HG02588 (cell line): ENCODE measurements around the gene CLASP2.
"Not testable (repeated sequence)": the region's sequence is repeated elsewhere in the genome, so short reads cannot be mapped to it uniquely, and the experiment has no call there.

ENCODE experiments used
- ATAC-seq: cut with Tn5 transposase; IDR thresholded peaks from one replicate; pipeline ENCODE4 v1.9.1; 2021; ENCODE audit warnings: mild to moderate bottlenecking, moderate library complexity; ENCODE audit not compliant: unreplicated experiment

The CLASP2 gene

DNA sequence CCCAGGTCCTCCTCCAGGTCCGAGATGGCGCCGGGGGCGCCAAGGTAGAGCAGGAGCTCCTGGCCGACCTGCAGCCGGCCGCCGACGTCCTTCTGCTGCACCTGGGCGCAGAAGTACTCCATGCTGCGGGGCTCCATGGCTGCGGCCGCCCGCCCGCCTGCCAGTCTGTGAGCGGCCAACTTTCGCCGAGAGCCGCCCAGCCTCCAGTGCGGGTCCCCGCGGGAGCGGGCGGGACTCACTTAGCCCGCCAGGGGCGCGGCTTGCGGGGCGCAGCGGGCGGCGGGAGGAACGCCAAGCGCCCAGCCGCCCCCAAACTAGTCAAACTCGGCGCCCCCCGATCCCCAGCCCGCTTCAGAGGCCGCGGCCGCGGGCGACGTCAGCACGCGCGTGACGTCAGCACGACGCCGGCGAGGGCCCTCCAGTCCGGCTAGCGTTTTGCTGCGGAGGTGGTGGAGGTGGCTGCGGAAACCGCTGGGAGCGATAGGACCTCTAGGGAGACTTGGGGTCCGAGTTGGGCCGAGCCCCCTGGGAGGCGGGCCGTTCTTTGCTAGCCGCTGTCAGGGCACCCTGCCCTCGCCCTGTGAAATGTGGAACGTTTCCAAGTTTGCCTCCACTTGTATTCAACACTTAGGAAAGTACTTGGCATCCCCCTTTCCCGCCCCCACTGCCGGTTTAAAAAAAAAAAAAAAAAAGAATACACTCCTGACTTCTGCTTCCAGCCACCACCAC is at the start of gene CLASP2:
Gene CLASP2, minus strand, starts transcription at position 389 of the 729 bp plus-strand sequence. Its CDS starts 252 bp downstream, at position 137.
- peak; percentile 97 for ATAC-seq

DNA sequence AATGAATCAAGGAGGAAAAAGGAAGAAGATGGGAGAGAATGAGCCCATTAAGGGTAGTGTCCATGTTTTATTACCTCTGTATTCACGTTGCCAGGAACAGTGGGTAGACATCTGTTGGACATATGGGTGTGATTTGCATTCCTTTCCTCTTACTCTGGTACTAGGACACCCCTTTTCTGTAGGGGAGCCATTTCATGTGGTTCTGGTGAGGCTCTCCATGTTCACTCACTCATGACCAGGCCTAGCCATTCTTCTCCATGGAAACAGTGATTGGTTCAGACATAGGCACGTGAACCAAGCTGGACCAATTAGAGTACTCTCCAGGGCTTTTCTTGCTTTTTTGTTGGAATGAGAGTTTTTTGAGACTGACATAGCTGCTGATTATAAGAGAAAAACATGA is 40.8 kb upstream of the CLASP2 start:
- no peak for ATAC-seq

DNA sequence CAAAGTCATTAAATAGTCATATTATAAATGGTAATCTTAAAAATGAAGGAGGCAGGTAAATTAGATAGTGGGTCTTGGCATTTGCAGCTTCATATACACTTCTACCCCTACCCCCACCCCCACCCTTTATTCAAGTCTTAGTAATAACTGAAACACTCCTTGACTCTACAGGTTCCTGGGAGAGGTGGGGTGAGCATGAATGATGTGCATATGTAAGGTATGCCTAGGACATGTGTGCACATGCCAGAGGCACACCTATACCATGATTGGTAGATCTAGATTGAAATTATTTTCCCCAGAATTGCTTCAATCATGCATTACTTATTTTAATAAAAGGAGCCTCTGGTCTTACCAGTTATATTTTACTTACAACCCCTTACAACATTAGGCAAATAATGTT is 40.2 kb upstream of the CLASP2 start:
- ATAC-seq, result no peak

DNA sequence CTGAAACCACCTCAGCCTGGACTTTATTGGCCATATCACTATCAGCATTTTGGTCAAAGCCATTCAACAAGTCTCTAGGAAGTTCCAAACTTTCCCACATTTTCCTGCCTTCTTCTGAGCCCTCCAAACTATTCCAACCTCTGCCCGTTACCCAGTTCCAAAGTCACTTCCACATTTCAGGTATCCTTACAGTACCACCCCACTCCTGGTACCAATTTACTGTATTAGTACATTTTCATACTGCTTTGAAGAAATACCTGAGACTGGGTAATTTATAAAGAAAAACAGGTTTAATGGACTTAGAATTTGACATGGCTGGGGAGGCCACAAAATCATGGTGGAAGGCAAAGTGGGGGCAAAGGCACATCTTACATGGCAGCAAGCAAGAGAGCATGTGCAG is 36.3 kb upstream of the CLASP2 start:
- ATAC-seq, result not testable (repeated sequence)

DNA sequence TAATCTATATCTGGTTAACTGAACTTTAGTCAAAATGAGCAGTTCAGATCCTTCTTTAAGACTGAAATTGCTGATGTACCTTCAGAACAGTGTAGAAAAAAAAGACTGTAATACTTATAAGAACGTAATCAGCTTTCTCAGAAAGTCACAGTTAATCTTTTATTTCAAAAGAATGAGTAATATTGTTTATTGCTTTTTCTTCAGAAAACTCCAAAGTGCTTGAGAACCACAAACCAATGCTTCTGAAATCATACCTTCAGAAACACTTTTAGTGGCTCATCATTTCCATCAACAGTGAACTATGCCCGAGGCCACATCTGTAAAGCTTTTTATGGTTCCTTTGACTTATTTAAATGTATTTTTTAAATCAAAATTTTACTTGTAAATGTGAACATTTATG is 33.3 kb upstream of the CLASP2 start:
- no peak for ATAC-seq

DNA sequence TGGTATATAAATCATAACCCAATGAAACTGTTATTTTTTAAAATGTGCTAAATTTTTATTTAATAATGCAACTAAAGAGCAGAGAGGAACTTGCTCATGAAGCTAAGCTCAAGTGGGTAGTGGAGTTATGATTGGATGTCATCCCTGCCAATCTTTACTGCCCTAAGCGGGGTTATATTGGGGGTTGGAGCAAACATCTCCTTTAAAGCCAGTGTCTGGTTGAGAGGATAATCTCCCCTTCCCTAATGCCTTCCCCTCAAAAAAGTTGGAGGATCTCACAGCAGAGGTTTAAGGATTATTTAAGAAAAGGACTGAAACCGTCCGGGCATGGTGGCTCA is 32.1 kb upstream of the CLASP2 start:
- ATAC-seq, result no peak

DNA sequence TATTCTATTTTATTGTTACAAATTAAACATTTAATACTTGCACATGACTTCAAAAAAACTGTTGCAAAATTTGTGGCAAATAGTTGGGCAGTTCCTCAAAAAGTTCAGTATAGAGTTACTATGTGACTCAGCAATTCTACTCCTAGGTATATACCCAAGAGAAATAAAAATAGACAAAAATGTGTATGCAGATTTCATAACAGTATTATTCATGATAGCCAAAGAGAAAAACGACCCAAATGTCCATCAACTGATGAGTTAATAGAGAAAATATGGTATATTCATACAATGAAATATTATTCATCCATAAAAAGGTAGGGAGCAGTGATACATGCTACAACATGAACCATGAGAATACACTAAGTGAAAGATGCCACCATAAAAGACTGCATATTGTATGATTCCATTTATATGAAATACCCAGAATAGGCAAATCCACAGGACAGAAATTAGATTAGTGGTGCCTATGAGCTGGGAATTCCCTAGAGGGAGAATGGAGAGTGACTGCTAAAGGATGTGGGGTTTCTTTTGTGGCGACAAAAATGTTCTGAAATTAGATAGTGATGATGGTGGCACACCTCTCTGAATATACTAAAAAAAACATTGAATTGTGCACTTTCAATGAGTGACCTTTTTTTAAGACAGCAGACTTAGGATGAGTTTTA is 31.6 kb upstream of the CLASP2 start:
- no peak for ATAC-seq

DNA sequence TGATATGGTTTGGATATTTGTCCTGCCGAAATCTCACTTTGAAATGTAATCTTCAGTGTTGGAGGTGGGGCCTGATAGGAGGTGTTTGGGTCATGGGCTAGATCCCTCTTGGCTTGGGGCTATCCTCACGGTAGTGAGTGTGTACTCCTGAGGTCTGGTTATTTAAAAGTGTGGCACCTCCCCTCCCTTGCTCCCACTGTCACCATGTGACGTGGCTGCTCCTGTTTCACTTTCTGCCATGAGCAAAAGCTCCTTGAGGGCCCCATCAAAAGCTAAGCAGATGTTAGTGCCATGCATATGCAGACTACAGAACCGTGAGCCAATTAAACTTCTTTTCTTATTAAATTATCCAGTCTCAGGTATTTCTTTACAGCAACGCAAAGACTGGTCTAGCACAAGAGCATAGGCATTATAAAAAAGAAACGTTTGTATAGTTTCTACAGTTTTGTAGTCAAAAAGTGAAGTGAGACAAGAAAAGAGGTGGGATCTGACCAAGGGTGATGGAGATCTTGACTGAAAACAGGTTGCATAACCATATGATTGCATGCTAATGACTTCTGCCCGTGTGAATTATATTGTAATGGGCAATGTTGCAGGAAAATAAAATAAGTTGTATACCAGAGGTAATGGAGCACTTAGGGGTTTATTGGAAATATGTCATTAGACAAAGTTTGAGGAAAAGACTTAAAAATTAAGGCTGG is 28.5 kb upstream of the CLASP2 start:
- ATAC-seq, result peak; percentile 71

DNA sequence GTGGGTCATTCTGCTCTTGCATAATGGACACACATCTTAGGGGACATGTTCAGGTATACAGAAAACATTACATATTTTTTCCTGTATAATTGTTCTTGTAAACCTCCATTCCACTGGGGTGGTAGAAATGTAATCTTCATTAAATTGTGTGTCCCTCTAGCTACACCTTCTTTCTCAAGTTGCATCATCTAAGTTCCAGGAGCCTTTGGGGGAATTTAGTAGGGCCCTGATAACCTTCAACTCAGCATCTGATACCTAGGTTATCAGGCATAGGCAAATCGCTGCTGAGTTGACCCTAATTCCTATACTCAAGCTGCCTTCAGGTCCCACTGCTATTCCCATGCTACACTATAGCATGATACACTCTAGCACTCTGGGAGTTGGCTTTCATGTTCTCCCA is 19.1 kb upstream of the CLASP2 start:
- ATAC-seq, result no peak

DNA sequence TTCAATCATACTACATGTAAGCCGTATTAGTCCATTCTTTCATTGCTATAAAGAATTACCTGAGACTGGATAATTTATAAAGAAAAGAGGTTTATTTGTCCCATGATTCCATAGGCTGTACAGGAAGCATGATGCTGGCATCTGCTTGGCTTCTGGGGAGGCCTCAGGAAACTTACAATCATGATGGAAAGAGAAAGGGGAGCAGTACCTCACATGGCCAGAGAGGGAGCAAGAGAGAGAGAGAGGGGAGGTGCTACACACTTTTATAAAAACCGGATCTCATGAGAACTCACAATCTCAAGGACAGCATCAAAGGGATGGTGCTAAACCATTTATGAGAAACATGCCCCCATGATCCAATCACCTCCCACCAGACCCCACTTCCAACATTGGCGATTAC is 14.3 kb upstream of the CLASP2 start:
- no peak for ATAC-seq

DNA sequence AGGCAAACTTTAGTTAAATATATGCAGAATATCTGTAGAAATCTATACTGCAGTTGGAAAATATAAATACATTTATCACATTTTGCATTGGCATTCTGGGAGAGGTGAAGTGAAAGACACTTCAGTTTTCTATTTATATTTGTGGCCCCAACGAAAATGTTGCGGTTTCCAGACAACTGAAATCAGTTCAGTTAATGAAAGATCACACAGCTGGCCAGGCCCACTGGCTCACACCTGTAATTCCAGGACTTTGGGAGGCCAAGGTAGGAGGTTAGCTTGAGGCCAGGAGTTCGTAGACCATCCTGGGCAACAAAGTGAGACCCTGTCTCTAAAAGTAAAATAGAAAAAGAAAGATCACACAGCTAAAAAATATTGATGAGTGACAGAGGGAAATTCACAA is 11.9 kb upstream of the CLASP2 start:
- no peak for ATAC-seq

DNA sequence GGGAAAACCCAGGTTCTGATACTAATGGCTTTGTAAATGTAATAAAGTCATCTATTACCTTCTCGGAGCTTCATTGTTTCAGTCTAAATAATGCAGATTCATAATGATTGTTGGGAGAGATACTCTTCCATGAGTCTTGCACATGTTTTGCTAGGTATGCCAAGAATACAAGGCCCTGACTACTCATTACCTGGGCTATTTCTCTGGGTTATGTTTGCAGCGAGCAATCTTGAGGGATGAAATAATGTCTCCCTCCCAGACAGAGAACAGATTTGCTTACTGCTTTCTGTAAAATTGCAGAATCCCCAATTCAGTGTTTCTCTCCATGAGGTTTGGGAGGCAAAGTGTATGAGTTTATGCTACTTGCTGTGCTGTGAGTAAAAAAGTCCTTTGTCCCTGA is 6.2 kb upstream of the CLASP2 start:
- ATAC-seq, result no peak

DNA sequence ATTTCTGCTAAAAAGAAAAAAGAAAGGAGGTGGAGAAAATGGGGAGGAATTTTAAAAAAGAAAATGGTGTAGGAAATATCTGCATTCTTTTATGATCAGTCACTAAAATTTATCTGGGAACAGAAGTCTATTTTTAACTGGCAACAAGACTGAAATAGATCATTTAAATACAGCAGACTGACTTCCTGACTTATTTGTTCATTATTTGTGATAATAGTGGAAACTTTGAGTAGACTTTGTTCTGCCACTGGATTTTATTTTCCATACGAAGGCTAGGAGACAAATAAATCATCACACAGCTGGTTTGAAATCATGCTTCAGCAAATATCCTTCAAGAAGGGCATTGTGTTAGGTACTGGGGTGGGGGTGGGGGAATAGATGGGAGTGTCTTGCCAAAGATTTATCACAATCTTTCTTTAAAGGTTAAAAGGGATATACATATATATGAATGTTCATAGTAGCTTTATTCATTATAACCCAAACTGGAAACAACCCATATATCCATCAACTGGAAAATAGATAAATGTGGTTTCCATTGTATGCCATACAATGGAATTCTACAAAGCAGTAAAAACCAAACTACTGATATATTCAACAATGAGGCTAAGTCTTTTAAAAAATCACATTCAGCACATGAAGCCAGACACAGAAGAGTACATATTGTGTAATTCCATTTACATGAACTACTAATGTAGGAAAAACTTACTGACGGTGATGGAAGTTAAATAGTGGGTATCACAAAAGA is 4.7 kb upstream of the CLASP2 start:
- ATAC-seq, result no peak

DNA sequence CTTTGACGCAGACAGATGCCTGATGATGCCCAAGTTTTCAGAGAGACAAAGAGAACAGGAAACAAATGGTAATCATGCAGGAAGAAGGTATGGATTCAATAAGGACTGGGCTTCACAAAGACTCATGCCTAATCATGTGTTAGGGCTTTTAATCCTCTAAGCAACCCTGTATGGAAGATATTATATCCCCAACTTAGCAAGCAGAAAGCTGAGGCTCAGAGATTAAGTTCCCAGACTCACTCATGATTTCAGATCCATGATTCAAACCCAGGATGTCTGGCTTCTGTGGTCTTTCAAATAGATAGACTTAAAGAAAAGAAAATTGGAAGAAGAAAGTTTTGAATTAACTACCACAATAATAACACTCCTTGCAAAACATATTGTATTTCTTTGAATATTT is 4.1 kb upstream of the CLASP2 start:
- ATAC-seq, result no peak

DNA sequence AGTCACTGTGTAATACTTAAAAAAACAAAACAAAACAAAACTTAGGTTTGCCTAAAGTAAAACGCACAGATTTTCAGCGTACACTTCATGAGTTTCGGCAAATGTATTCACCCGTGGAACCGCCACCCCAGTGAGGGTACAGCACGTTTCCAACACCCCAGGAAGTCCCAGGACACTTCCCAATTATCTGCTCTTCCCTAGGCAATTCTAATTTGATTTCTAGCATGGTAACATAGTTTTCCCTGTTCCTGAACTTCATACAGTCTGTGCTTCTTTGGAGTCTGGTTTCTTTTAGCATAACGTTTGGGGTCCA is 497 bp upstream of the CLASP2 start:
- ATAC-seq, result no peak

DNA sequence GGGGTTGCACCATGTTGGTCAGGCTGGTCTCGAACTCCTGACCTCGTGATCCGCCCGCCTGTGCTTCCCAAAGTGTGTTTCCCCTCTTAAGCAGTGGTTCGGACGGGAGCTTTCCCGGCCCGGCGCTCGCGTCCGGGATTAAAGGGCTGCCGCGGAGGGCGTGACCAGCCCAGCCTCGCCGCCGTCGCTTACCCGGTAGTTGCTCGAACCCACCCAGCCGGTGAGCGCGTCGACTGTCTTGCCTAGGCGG is 513 bp downstream of the CLASP2 start:
- peak; percentile 49 for ATAC-seq

DNA sequence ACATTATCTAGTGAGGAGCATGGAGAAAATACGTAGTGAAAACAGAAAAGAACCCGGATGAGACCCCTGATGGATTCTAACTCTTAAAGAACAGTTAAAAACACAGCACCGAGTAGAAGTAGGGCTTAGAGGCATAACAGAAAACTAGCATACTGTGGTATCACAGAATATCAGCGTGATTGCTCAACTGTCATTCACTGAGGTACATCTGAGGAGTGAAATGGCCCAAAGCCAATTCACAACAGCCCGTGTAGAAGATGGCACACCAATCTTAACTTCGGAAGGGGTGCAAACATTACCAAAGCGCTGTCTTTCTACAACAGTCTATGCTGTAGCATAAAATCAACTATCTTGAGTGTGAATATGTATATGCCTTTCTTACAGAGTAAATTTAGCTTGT is 1.8 kb downstream of the CLASP2 start:
- ATAC-seq, result no peak

DNA sequence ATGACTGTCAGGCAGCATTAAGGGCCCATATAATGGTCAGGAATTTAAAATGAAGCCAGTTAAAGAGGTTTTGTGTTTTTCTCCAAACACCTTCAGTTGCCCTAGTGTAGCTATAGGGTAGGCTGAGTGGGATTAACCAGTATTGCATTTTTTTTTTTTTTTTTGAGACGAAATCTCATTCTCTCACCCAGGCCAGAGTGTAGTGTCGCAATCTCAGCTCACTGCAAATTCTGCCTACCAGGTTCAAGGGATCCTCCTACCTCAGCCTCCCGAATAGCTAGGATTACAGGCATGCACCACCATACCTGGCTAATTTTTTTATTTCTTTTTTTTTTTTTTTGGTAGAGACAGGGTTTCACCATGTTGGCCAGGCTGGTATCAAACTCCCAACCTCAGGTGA is 7.0 kb downstream of the CLASP2 start:
- no peak for ATAC-seq

DNA sequence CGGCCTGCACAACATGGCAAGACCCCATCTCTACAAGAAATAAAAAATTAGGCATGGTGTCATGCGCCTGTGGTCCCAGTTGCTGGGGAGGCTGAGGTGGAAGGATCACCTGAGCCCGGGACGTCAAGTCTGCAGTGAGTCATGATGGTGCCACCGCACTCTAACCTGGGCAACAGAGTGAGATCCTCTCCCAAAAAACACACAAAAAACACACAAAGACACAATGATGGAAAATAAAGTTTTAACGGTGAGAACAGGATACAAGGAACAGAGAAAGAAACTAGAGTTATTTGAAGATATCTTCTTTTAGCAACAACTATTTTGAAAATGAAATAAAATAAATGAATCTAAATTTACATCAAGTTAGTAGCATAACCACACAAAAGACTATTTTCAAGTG is 12.0 kb downstream of the CLASP2 start:
- ATAC-seq, result no peak

DNA sequence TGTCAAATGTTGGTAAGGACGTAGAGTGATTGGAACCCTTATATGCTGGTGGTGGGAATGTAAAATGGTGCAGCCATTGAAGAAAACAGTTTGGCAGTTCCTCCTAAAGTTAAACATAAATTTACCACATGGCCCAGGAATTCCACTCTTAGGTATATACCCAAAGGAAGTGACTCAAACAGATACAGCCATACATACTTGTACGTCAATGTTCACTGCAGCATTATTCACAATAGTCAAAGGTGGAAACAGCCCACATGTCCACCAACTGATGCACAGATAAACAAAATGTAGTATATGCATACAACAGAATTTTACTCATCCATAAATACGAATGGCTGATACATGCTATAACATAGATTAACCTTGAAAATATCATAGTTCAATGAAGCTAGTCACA is 13.2 kb downstream of the CLASP2 start:
- ATAC-seq, result no peak

DNA sequence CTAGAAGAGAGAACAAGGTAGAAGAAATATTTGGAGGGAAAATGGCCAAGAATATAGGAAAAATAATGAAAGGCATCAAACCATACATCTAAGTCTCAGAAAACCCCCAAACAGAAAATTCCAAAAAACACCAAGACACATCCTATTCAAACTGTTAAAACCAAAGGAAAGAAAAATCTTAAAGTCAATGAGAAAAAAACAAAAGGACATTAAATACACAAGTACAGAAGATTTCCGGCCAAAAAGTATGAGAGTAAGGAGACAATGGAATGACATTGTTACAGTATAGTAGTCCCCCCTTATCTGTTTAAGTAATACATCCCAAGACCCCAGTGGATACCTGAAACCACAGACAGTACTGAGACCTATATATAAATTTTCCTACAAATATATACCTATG is 18.8 kb downstream of the CLASP2 start:
- no peak for ATAC-seq

DNA sequence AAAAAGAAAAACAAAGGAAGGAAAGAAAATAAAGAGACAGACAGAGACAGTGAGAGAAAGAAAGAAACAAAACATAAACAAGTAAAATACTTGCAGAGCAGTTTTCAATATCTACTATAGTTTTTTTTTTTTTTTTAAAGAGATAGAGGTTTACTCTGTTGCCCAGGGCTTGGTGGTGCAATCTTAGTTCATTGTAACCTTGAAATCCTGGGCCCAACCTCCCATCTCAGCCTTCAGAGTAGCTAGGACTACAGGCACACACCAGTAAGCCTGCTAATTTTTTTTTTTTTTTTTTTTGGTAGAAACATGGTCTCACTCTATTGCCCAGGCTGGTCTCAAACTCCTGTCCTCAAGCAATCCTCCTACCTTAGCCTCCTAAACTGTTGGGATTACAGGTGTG is 23.1 kb downstream of the CLASP2 start:
- no peak for ATAC-seq
